ENCODE results near the gene WDFY1. TPM values are rescaled to one million over a fixed set of nuclear protein-coding genes. Genes with fewer than 3 reads are reported as not detected.

WDFY1 gene
- total RNA-seq, 1 experiment from 2014 or later, result 88.7 TPM

- no peaks in the 10 kb centered on the region for H3K27me3 ChIP-seq (replicated peaks; ENCODE audit: insufficient read depth, low read depth, low read length, poor library complexity)
- CTCF ChIA-PET, result interaction anchor here (0.6 kb wide), 1 partner anchor 427 kb away, joined by 3 read pairs; no protein-coding TSS in a partner anchor
- no TSS peak for BruUV-seq (replicated peaks)
- POLR2A ChIA-PET (ENCODE audit: low non-redundant PET), result no interaction called here
- no peak for TF ChIP-seq CTCF (conservative IDR thresholded peaks at IDR 0.05; ENCODE audit: low read depth, low read length)
- TF ChIP-seq EZH2 (IDR thresholded peaks at IDR 0.05; ENCODE audit: borderline replicate concordance, low read depth, low read length, poor library complexity, severe bottlenecking), result no peak
- no peak for DNase-seq (ENCODE audit: low spot score)
- no peak overlapping the region for H3K4me3 ChIP-seq (ENCODE audit: low read depth, low read length, poor library complexity, severe bottlenecking)
- intact Hi-C loops (cut with micrococcal nuclease; ENCODE audit: unreplicated experiment), result no loop called here
- H3K36me3 ChIP-seq (ENCODE audit: insufficient read depth, low read length, poor library complexity, severe bottlenecking), result peaks cover 72% of the 10 kb centered on the region
- no peak overlapping the region for H3K27ac ChIP-seq (ENCODE audit: low read depth, low read length, poor library complexity, severe bottlenecking)
- H3K4me1 ChIP-seq (ENCODE audit: insufficient read depth, low read length, poor library complexity, severe bottlenecking), result no peaks in the 10 kb centered on the region
- H3K9me3 ChIP-seq (ENCODE audit: low read depth, low read length, poor library complexity, severe bottlenecking), result no peaks in the 10 kb centered on the region
Measured at GRCh38 chr2:223896833-223897311, 48.3 kb downstream of the WDFY1 start.

GRCh38 chr2:223894968-223895367, 50.2 kb downstream of the WDFY1 start:
- no peak for TF ChIP-seq EZH2 (IDR thresholded peaks at IDR 0.05; ENCODE audit: borderline replicate concordance, low read depth, low read length, poor library complexity, severe bottlenecking)
- TF ChIP-seq CTCF (conservative IDR thresholded peaks at IDR 0.05; ENCODE audit: low read depth, low read length), result no peak
- Histone ChIP-seq H3K4me3 (ENCODE audit: low read depth, low read length, poor library complexity, severe bottlenecking) (no peak overlapping the region), H3K27ac (ENCODE audit: low read depth, low read length, poor library complexity, severe bottlenecking) (no peak overlapping the region), H3K36me3 (ENCODE audit: insufficient read depth, low read length, poor library complexity, severe bottlenecking) (peaks cover 72% of the 10 kb centered on the region), H3K4me1 (ENCODE audit: insufficient read depth, low read length, poor library complexity, severe bottlenecking) (peaks cover 2% of the 10 kb centered on the region), H3K27me3 (replicated peaks; ENCODE audit: insufficient read depth, low read depth, low read length, poor library complexity) (no peaks in the 10 kb centered on the region), H3K9me3 (ENCODE audit: low read depth, low read length, poor library complexity, severe bottlenecking) (no peaks in the 10 kb centered on the region)
- no TSS peak for BruUV-seq (replicated peaks)
- no peak for DNase-seq (ENCODE audit: low spot score)
- intact Hi-C loops (cut with micrococcal nuclease; ENCODE audit: unreplicated experiment), result no loop called here
- CTCF ChIA-PET, result no interaction called here
- POLR2A ChIA-PET (ENCODE audit: low non-redundant PET), result no interaction called here

GRCh38 chr2:223894009-223894408, 51.1 kb downstream of the WDFY1 start:
- peaks cover 74% of the 10 kb centered on the region for H3K36me3 ChIP-seq (ENCODE audit: insufficient read depth, low read length, poor library complexity, severe bottlenecking)
- POLR2A ChIA-PET (ENCODE audit: low non-redundant PET), result no interaction called here
- no peak for DNase-seq (ENCODE audit: low spot score)

More at GRCh38 chr2:223894009-223894408, 51.1 kb downstream of the WDFY1 start:
- CTCF ChIA-PET, result no interaction called here
- Histone ChIP-seq H3K9me3 (ENCODE audit: low read depth, low read length, poor library complexity, severe bottlenecking) (no peaks in the 10 kb centered on the region), H3K4me3 (ENCODE audit: low read depth, low read length, poor library complexity, severe bottlenecking) (no peak overlapping the region), H3K27me3 (replicated peaks; ENCODE audit: insufficient read depth, low read depth, low read length, poor library complexity) (no peaks in the 10 kb centered on the region), H3K27ac (ENCODE audit: low read depth, low read length, poor library complexity, severe bottlenecking) (no peak overlapping the region), H3K4me1 (ENCODE audit: insufficient read depth, low read length, poor library complexity, severe bottlenecking) (peaks cover 2% of the 10 kb centered on the region)
- no peak for TF ChIP-seq EZH2 (IDR thresholded peaks at IDR 0.05; ENCODE audit: borderline replicate concordance, low read depth, low read length, poor library complexity, severe bottlenecking)
- no peak for TF ChIP-seq CTCF (conservative IDR thresholded peaks at IDR 0.05; ENCODE audit: low read depth, low read length)
- BruUV-seq (replicated peaks), result no TSS peak
- intact Hi-C loops (cut with micrococcal nuclease; ENCODE audit: unreplicated experiment), result no loop called here

Measured in A673 (cell line).